Measurements from ENCODE around the gene ZNF865. TPM values are rescaled to one million over a fixed set of nuclear protein-coding genes. Genes with fewer than 3 reads are reported as not detected.

Gene ZNF865
- total and polyA plus RNA-seq, 10 of the 15 experiments (the other 5 are each of a cell fraction or from before 2014, with no cell fraction given) = 0.02 to 18.3 (median 0.90) TPM

GRCh38 chr19:55658846-55659459 lies 53.5 kb downstream of the ZNF865 start:
- ChIA-PET POLR2A (interaction anchor here (1.1 kb wide), 1 partner anchor 18 kb away, joined by 3 read pairs; no protein-coding TSS in a partner anchor), RAD21 (ENCODE audit: unreplicated experiment) (interaction anchor here (2.3 kb wide), 1 partner anchor 13 kb away, joined by 9 read pairs; no protein-coding TSS in a partner anchor), CTCF (no interaction called here), SMC1A (ENCODE audit: uncharacterized antibody, unreplicated experiment) (interaction anchor here (3.2 kb wide), 1 partner anchor 12 kb away, joined by 15 read pairs; no protein-coding TSS in a partner anchor)
- BruUV-seq (replicated peaks) = no TSS peak
- Histone ChIP-seq H3K4me1 (ENCODE audit: control insufficient read depth, insufficient read depth, low read length) (peaks cover 12% of the 10 kb centered on the region), H3K4me3 (peak overlapping the region; percentile 52), H3K4me2 (ENCODE audit: control insufficient read depth, insufficient read depth) (peak overlapping the region; percentile 94), H3K36me3 (ENCODE audit: control insufficient read depth in 2 of 2, insufficient read depth in 2 of 2, low read length in 1 of 2) (peaks cover 20 to 46% of the 10 kb centered on the region in 2 experiments), H3K9me3 (replicated peaks; ENCODE audit: control insufficient read depth, insufficient read depth, low read length) (no peaks in the 10 kb centered on the region), H3K9ac (ENCODE audit: control insufficient read depth, insufficient read depth, low read length) (peak overlapping the region; percentile 98), H4K20me1 (ENCODE audit: control insufficient read depth, insufficient read depth) (peaks cover 23% of the 10 kb centered on the region), H3K27me3 (replicated peaks in 1 of 2; ENCODE audit: control insufficient read depth in 2 of 2, insufficient read depth in 2 of 2, low read length in 1 of 2) (no peaks in the 10 kb centered on the region), H3K79me2 (ENCODE audit: control insufficient read depth, insufficient read depth, low read length) (peaks cover 63% of the 10 kb centered on the region), H3K27ac (ENCODE audit: control insufficient read depth, insufficient read depth) (no peak overlapping the region), H2AFZ (ENCODE audit: control insufficient read depth, low read depth, low read length) (no peak overlapping the region)
- FAIRE-seq (no peak), ATAC-seq (no peak), DNase-seq (ENCODE audit: low read depth, low spot score) (no peak)
- in situ Hi-C loops (cut with MboI) (loop anchor here (10.0 to 25.0 kb wide), 2 partner anchors 1194 to 1522 kb away; partner anchors contain the start of genes CNOT3 and LENG9), intact Hi-C loops (cut with micrococcal nuclease; ENCODE audit: unreplicated experiment) (no loop called here)
- TF ChIP-seq, protein P1, sequence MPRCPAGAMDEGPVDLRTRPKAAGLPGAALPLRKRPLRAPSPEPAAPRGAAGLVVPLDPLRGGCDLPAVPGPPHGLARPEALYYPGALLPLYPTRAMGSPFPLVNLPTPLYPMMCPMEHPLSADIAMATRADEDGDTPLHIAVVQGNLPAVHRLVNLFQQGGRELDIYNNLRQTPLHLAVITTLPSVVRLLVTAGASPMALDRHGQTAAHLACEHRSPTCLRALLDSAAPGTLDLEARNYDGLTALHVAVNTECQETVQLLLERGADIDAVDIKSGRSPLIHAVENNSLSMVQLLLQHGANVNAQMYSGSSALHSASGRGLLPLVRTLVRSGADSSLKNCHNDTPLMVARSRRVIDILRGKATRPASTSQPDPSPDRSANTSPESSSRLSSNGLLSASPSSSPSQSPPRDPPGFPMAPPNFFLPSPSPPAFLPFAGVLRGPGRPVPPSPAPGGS (IDR thresholded peaks at IDR 0.05; ENCODE audit: borderline replicate concordance, insufficient read depth, low read depth, low read length, poor library complexity, severe bottlenecking) = no peak
- TF ChIP-seq, protein P2, sequence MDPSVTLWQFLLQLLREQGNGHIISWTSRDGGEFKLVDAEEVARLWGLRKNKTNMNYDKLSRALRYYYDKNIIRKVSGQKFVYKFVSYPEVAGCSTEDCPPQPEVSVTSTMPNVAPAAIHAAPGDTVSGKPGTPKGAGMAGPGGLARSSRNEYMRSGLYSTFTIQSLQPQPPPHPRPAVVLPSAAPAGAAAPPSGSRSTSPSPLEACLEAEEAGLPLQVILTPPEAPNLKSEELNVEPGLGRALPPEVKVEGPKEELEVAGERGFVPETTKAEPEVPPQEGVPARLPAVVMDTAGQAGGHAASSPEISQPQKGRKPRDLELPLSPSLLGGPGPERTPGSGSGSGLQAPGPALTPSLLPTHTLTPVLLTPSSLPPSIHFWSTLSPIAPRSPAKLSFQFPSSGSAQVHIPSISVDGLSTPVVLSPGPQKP (IDR thresholded peaks at IDR 0.05; ENCODE audit: low read depth, low read length) = no peak
- TF ChIP-seq STAT3 (IDR thresholded peaks at IDR 0.05; ENCODE audit: low read depth, low read length) = no peak
- no peak for TF ChIP-seq NFYA (IDR thresholded peaks at IDR 0.05; ENCODE audit: borderline replicate concordance, low read depth, low read length)
- no peak for TF ChIP-seq USF1 (IDR thresholded peaks at IDR 0.05; ENCODE audit: borderline replicate concordance, extremely low read length, insufficient read depth, low read depth, low read length)
- TF ChIP-seq, protein P3, sequence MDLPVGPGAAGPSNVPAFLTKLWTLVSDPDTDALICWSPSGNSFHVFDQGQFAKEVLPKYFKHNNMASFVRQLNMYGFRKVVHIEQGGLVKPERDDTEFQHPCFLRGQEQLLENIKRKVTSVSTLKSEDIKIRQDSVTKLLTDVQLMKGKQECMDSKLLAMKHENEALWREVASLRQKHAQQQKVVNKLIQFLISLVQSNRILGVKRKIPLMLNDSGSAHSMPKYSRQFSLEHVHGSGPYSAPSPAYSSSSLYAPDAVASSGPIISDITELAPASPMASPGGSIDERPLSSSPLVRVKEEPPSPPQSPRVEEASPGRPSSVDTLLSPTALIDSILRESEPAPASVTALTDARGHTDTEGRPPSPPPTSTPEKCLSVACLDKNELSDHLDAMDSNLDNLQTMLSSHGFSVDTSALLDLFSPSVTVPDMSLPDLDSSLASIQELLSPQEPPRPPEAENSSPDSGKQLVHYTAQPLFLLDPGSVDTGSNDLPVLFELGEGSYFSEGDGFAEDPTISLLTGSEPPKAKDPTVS (IDR thresholded peaks at IDR 0.05; ENCODE audit: low read depth, low read length) = no peak
- TF ChIP-seq SMAD1 (IDR thresholded peaks at IDR 0.05; ENCODE audit: low read depth, partially characterized antibody) = no peak
- TF ChIP-seq SREBF2 (IDR thresholded peaks at IDR 0.05; ENCODE audit: low read length) = no peak
- 97% methylated on average over 33 of the region's 37 CpGs for WGBS (ENCODE audit: insufficient coverage, insufficient replicate concordance, low lambda C conversion rate, missing lambda C conversion rate)
